CD4-positive, alpha-beta T cell treated with Interleukin-10 for 1 hour (primary cell): Measurements from ENCODE around the gene XG.
"Not testable (repeated sequence)": the region's sequence is repeated elsewhere in the genome, so short reads cannot be mapped to it uniquely, and the experiment has no call there.

Experiments
- DNase-seq: peaks from one replicate; pipeline ENCODE4 v3.0.0-alpha.2; 2020

XG gene

GRCh38 chrX:2751874-2752300, at the start of gene XG:
TSS of gene XG (plus strand) at chrX:2752040. CDS start at chrX:2752275, 235 bp downstream.
- DNase-seq = not testable (repeated sequence)

GRCh38 chrX:2703991-2704369, 47.9 kb upstream of the XG start:
- no peak for DNase-seq

GRCh38 chrX:2705046-2705832, 46.6 kb upstream of the XG start:
- no peak for DNase-seq

- peak; percentile 54 for DNase-seq
Observed at GRCh38 chrX:2707334-2707760, 44.5 kb upstream of the XG start.

- no peak for DNase-seq
Observed at GRCh38 chrX:2708021-2708420, 43.8 kb upstream of the XG start.

GRCh38 chrX:2708592-2709188, 43.1 kb upstream of the XG start:
- DNase-seq = no peak

GRCh38 chrX:2709556-2709955, 42.3 kb upstream of the XG start:
- no peak for DNase-seq

GRCh38 chrX:2710041-2710840, 41.6 kb upstream of the XG start:
- DNase-seq = peak; percentile 58

- DNase-seq = no peak
Observed at GRCh38 chrX:2711441-2711840, 40.4 kb upstream of the XG start.

- no peak for DNase-seq
Observed at GRCh38 chrX:2712428-2712827, 39.4 kb upstream of the XG start.

GRCh38 chrX:2712890-2713840, 38.7 kb upstream of the XG start:
- DNase-seq = no peak

- DNase-seq = no peak
Observed at GRCh38 chrX:2714551-2714950, 37.3 kb upstream of the XG start.

- no peak for DNase-seq
Observed at GRCh38 chrX:2715066-2715600, 36.7 kb upstream of the XG start.

GRCh38 chrX:2717312-2717711, 34.5 kb upstream of the XG start:
- DNase-seq = no peak

- no peak for DNase-seq
Observed at GRCh38 chrX:2718821-2719220, 33.0 kb upstream of the XG start.

GRCh38 chrX:2719774-2720447, 31.9 kb upstream of the XG start:
- DNase-seq = no peak

GRCh38 chrX:2723286-2723879, 28.5 kb upstream of the XG start:
- DNase-seq = no peak

GRCh38 chrX:2727264-2727663, 24.6 kb upstream of the XG start:
- DNase-seq = not testable (repeated sequence)

GRCh38 chrX:2732076-2732475, 19.8 kb upstream of the XG start:
- DNase-seq = no peak

- DNase-seq = no peak
Observed at GRCh38 chrX:2732649-2733048, 19.2 kb upstream of the XG start.

GRCh38 chrX:2733286-2733685, 18.6 kb upstream of the XG start:
- DNase-seq = no peak
